Esophagus squamous epithelium (tissue), 4 donors: Measurements from ENCODE around the gene CD40.

Experiments used
- POLR2A ChIP-seq, 4 donors: fragments of 450-650 bp; IDR thresholded peaks; one replicate each; pipeline ENCODE4 v1.6.1; 2017; ENCODE audit warnings: antibody characterized with exemption in 4 of 4, mild to moderate bottlenecking in 4 of 4, moderate library complexity in 3 of 4
- TF ChIP-seq, protein P1 (sequence below), 6 experiments: fragments of 450-650 bp in 4 of 6; fragments of 200-600 bp in 2 of 6; sonication (generic) in 2 of 6; IDR thresholded peaks; one replicate each; pipeline ENCODE4 v1.5.1; 2016 to 2019; ENCODE audit warnings: antibody characterized with exemption in 6 of 6, mild to moderate bottlenecking in 4 of 6, moderate library complexity in 4 of 6

DNA sequence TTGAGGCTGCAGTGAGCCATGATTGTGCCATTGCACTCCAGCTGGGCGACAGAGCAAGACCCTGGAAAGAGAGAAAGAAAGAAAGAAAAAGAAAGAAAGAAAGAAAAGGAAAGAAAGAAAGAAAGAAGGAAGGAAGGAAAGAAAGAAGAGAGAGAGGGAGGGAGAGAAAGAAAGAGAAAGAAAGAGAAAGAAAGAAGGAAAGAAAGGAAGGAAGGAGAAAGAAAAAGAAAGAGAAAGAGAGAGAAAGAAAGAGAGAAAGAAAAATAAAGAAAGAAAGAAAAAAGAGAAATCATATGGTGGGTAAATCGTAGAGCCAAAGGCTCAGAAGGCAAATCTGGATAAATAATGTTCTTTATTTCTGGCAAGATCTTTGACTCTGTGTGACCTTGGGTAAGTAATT, 53.4 kb downstream of the CD40 start:
- TF ChIP-seq, protein P1, sequence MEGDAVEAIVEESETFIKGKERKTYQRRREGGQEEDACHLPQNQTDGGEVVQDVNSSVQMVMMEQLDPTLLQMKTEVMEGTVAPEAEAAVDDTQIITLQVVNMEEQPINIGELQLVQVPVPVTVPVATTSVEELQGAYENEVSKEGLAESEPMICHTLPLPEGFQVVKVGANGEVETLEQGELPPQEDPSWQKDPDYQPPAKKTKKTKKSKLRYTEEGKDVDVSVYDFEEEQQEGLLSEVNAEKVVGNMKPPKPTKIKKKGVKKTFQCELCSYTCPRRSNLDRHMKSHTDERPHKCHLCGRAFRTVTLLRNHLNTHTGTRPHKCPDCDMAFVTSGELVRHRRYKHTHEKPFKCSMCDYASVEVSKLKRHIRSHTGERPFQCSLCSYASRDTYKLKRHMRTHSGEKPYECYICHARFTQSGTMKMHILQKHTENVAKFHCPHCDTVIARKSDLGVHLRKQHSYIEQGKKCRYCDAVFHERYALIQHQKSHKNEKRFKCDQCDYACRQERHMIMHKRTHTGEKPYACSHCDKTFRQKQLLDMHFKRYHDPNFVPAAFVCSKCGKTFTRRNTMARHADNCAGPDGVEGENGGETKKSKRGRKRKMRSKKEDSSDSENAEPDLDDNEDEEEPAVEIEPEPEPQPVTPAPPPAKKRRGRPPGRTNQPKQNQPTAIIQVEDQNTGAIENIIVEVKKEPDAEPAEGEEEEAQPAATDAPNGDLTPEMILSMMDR (IDR thresholded peaks at IDR 0.05) = no peak
- TF ChIP-seq POLR2A (IDR thresholded peaks at IDR 0.05) = no peak
